NB4 (cell line): Measurements from ENCODE around the gene SP140.

Experiments
- DNase-seq: peaks from one replicate; pipeline ENCODE4 v3.0.0; 2010; ENCODE audit warnings: low read depth
- H3K4me3 ChIP-seq: one replicate; pipeline ENCODE4 v1.5.1; 2011; ENCODE audit warnings: mild to moderate bottlenecking, low read depth, low read length, moderate library complexity
- CTCF ChIP-seq: IDR thresholded peaks from one replicate; pipeline ENCODE4 v1.5.1; 2012; ENCODE audit warnings: low read depth, low read length
- MAX ChIP-seq: IDR thresholded peaks from 2 replicates; pipeline ENCODE4 v1.6.1; 2011; ENCODE audit warnings: low read depth, low read length
- MYC ChIP-seq: IDR thresholded peaks from 2 replicates; pipeline ENCODE4 v1.6.1; 2011; ENCODE audit warnings: low read depth, low read length
- POLR2A ChIP-seq: IDR thresholded peaks from 2 replicates; pipeline ENCODE4 v1.6.1; 2011; ENCODE audit warnings: mild to moderate bottlenecking; ENCODE audit not compliant: insufficient read length; ENCODE audit errors: extremely low read depth

Gene SP140

GRCh38 chr2:230225486-230225885 lies at the start of gene SP140:
Gene SP140 (plus strand): TSS chr2:230225736. CDS start chr2:230225845, 109 bp downstream.
- no peak within 1 kb of the TSS for H3K4me3 ChIP-seq
- TF ChIP-seq POLR2A, result no peak
- TF ChIP-seq MYC, result no peak
- TF ChIP-seq CTCF, result no peak
- no peak for TF ChIP-seq MAX
- no peak for DNase-seq

GRCh38 chr2:230176996-230177395 lies 48.5 kb upstream of the SP140 start:
- H3K4me3 ChIP-seq, result no peak overlapping the region
- TF ChIP-seq POLR2A, result no peak
- no peak for TF ChIP-seq MYC
- no peak for TF ChIP-seq CTCF
- no peak for TF ChIP-seq MAX
- DNase-seq, result no peak

GRCh38 chr2:230178546-230179485 lies 46.7 kb upstream of the SP140 start:
- TF ChIP-seq POLR2A (no peak), MYC (no peak), MAX (no peak), CTCF (no peak)
- H3K4me3 ChIP-seq, result no peak overlapping the region
- DNase-seq, result no peak

GRCh38 chr2:230179907-230180306 lies 45.6 kb upstream of the SP140 start:
- H3K4me3 ChIP-seq, result no peak overlapping the region
- TF ChIP-seq POLR2A (no peak), MYC (no peak), MAX (no peak), CTCF (no peak)
- no peak for DNase-seq

GRCh38 chr2:230181195-230181594 lies 44.3 kb upstream of the SP140 start:
- no peak for DNase-seq
- no peak for TF ChIP-seq MAX
- no peak for TF ChIP-seq MYC
- no peak for TF ChIP-seq CTCF
- no peak for TF ChIP-seq POLR2A
- H3K4me3 ChIP-seq, result no peak overlapping the region
